Neuronal stem cell (in vitro differentiated cells): ENCODE results near the gene LAMB4.

ENCODE experiments used
- DNase-seq: peaks from one replicate; pipeline ENCODE4 v3.0.0-alpha.2; 2013; ENCODE audit warnings: low spot score
- H2AFZ ChIP-seq: one replicate; pipeline ENCODE4 v1.6.1; 2013; ENCODE audit warnings: mild to moderate bottlenecking, low read length, inconsistent platforms
- H2AK5ac ChIP-seq: 2 replicates; pipeline ENCODE4 v1.6.1; 2013; ENCODE audit warnings: low read depth, mild to moderate bottlenecking, inconsistent platforms, low read length, moderate library complexity, mixed read lengths
- H2BK120ac ChIP-seq: 2 replicates; pipeline ENCODE4 v1.6.1; 2013; ENCODE audit warnings: low read depth, mild to moderate bottlenecking, inconsistent platforms, low read length, moderate library complexity, mixed read lengths
- H2BK12ac ChIP-seq: one replicate; pipeline ENCODE4 v1.6.1; 2013; ENCODE audit warnings: low read length, inconsistent platforms
- H2BK15ac ChIP-seq: 2 replicates; pipeline ENCODE4 v1.6.1; 2013; ENCODE audit warnings: mild to moderate bottlenecking, low read length, inconsistent platforms, mixed read lengths
- H2BK5ac ChIP-seq: one replicate; pipeline ENCODE4 v1.6.1; 2013; ENCODE audit warnings: inconsistent platforms, mild to moderate bottlenecking, low read length, moderate library complexity
- H3K14ac ChIP-seq: one replicate; pipeline ENCODE4 v1.6.1; 2013; ENCODE audit warnings: low read length, inconsistent platforms
- H3K18ac ChIP-seq: 2 replicates; pipeline ENCODE4 v1.6.1; 2013; ENCODE audit warnings: low read length, inconsistent platforms
- H3K23ac ChIP-seq: 2 replicates; pipeline ENCODE4 v1.6.1; 2013; ENCODE audit warnings: low read depth, mild to moderate bottlenecking, mixed read lengths, low read length, inconsistent platforms; ENCODE audit not compliant: poor library complexity
- H3K27ac ChIP-seq: replicated peaks from 3 replicates; pipeline ENCODE4 v1.5.1; 2013; ENCODE audit warnings: low read length, inconsistent platforms
- H3K27me3 ChIP-seq, 3 experiments: 2 replicates each; pipeline ENCODE4 v1.6.1; 2013; ENCODE audit warnings: low read length in 3 of 3, mild to moderate bottlenecking in 2 of 3, inconsistent platforms in 1 of 3, low read depth in 1 of 3, mixed read lengths in 1 of 3, moderate library complexity in 1 of 3; ENCODE audit not compliant: control insufficient read depth in 3 of 3, insufficient read depth in 3 of 3
- H3K36me3 ChIP-seq, 2 donors: replicated peaks in 1 of 2; 2 replicates each; pipeline ENCODE4 v1.6.1; 2013; ENCODE audit warnings: low read length in 2 of 2; ENCODE audit not compliant: control insufficient read depth in 2 of 2, insufficient read depth in 2 of 2
- H3K4ac ChIP-seq: 2 replicates; pipeline ENCODE4 v1.6.1; 2013; ENCODE audit warnings: inconsistent platforms, mild to moderate bottlenecking, low read length, moderate library complexity
- H3K4me1 ChIP-seq, 2 donors: 1 replicate in 1 of 2; 2 replicates in 1 of 2; pipeline ENCODE4 v1.6.1; 2013; ENCODE audit warnings: low read length in 2 of 2, low read depth in 1 of 2; ENCODE audit not compliant: control insufficient read depth in 2 of 2, insufficient read depth in 1 of 2
- H3K4me2 ChIP-seq: one replicate; pipeline ENCODE4 v1.6.1; 2013; ENCODE audit warnings: mild to moderate bottlenecking, low read length, inconsistent platforms; ENCODE audit not compliant: insufficient read depth, poor library complexity, severe bottlenecking
- H3K4me3 ChIP-seq, 2 donors: 2 replicates each; pipeline ENCODE4 v1.5.1; 2013; ENCODE audit warnings: low read length in 2 of 2, mild to moderate bottlenecking in 2 of 2, inconsistent platforms in 1 of 2, moderate library complexity in 1 of 2
- H3K79me1 ChIP-seq: one replicate; pipeline ENCODE4 v1.6.1; 2013; ENCODE audit warnings: low read depth, mild to moderate bottlenecking, inconsistent platforms, low read length, moderate library complexity
- H3K9ac ChIP-seq: one replicate; pipeline ENCODE4 v1.6.1; 2013; ENCODE audit warnings: mild to moderate bottlenecking, low read depth, low read length, inconsistent platforms; ENCODE audit not compliant: poor library complexity
- H3K9me3 ChIP-seq, 2 donors: replicated peaks in 1 of 2; 2 replicates each; pipeline versions ENCODE3 to v1.6.1; 2013; ENCODE audit warnings: low read length in 2 of 2, mild to moderate bottlenecking in 2 of 2, inconsistent platforms in 1 of 2, low read depth in 1 of 2, mixed read lengths in 1 of 2, moderate library complexity in 1 of 2; ENCODE audit not compliant: control insufficient read depth in 2 of 2, insufficient read depth in 1 of 2
- H4K8ac ChIP-seq: one replicate; pipeline ENCODE4 v1.6.1; 2013; ENCODE audit warnings: low read depth, mild to moderate bottlenecking, inconsistent platforms, low read length, moderate library complexity
- H4K91ac ChIP-seq: one replicate; pipeline ENCODE4 v1.6.1; 2013; ENCODE audit warnings: low read length, low read depth, mild to moderate bottlenecking, inconsistent platforms; ENCODE audit not compliant: poor library complexity
- WGBS, 2 donors: extraction: QIAGEN DNeasy Blood & Tissue Kit; methylation state at CpG; one replicate each; pipeline ENCODE4 v1.1.7; 2013; ENCODE audit warnings: missing lambda C conversion rate in 2 of 2, mixed read lengths in 1 of 2; ENCODE audit not compliant: insufficient read length in 2 of 2, insufficient replicate concordance in 1 of 2; ENCODE audit errors: extremely low coverage in 2 of 2; 5-methylcytosine and 5-hydroxymethylcytosine counted together

Gene LAMB4

DNA sequence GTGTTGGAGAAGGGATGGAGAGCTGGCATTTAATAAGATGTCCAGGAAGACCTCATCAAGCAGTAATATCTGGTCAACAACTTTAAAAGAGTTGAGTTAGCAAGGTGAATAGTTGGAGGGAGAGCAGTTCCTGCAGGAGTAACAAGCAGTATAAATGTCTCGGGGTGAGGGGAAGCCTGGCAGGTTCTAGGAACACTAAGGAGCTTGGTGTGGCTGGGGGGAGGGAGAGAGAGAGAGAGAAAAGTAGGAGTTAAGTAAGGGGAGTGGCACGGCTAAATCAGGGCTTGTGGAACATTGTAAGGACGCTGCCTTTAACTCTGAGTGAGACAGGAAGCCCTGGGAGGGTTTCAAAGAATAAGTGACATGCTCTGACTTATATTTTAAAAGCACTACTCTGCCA is 22.0 kb upstream of the LAMB4 start:
- H2AK5ac ChIP-seq = no peak overlapping the region
- H4K8ac ChIP-seq = no peak overlapping the region
- H3K4me2 ChIP-seq = no peak overlapping the region
- H3K27me3 ChIP-seq = no peaks in the 10 kb centered on the region
- no peak overlapping the region for H2BK12ac ChIP-seq
- no peak overlapping the region for H2AFZ ChIP-seq
- H3K4ac ChIP-seq = no peak overlapping the region
- no peak overlapping the region for H3K23ac ChIP-seq
- no peak overlapping the region for H3K9ac ChIP-seq
- H3K79me1 ChIP-seq = no peaks in the 10 kb centered on the region
- H2BK5ac ChIP-seq = no peak overlapping the region
- H2BK15ac ChIP-seq = no peak overlapping the region
- H3K36me3 ChIP-seq = peaks cover 0 to 18% of the 10 kb centered on the region in 2 donors
- no peak overlapping the region for H3K4me3 ChIP-seq
- no peak for DNase-seq
- no peak overlapping the region for H2BK120ac ChIP-seq
- WGBS, 2 donors = no CpG with 5 or more reads among the region's 3 CpGs
- no peaks in the 10 kb centered on the region for H3K9me3 ChIP-seq
- no peak overlapping the region for H3K27ac ChIP-seq
- peaks cover 0 to 2% of the 10 kb centered on the region in 2 donors for H3K4me1 ChIP-seq
- H3K18ac ChIP-seq = no peak overlapping the region
- no peak overlapping the region for H4K91ac ChIP-seq
- no peak overlapping the region for H3K14ac ChIP-seq

DNA sequence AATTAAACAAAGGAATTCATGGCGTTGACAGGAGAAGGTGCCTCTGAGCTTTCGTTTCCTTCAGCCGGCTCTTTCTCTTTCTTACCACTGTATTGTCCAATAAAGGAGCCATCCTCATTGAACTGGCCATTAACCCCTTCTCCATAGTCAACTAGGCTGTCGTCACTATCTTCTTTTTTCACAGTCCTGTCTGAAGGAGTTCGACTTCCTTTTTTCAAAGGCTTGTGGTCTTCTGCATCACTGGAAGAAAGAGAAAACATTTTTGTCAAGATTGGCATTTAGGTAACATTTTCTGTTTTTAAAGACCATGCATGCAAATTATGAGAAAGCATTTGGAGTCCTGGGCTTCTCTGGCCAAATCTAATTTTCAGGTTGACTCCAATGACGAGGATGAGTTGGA is 19.7 kb upstream of the LAMB4 start:
- H3K9ac ChIP-seq = no peak overlapping the region
- H3K4me1 ChIP-seq = peaks cover 2 to 4% of the 10 kb centered on the region in 2 donors
- no peak for DNase-seq
- no peak overlapping the region for H2BK120ac ChIP-seq
- H4K8ac ChIP-seq = no peak overlapping the region
- H2BK12ac ChIP-seq = no peak overlapping the region
- H4K91ac ChIP-seq = no peak overlapping the region
- no peak overlapping the region for H2AK5ac ChIP-seq
- H3K18ac ChIP-seq = no peak overlapping the region
- H3K36me3 ChIP-seq = peaks cover 0 to 18% of the 10 kb centered on the region in 2 donors
- no peak overlapping the region for H3K4me3 ChIP-seq
- H3K4ac ChIP-seq = no peak overlapping the region
- H2BK15ac ChIP-seq = no peak overlapping the region
- H3K14ac ChIP-seq = no peak overlapping the region
- H3K27ac ChIP-seq = no peak overlapping the region
- WGBS, 2 donors = no CpG with 5 or more reads among the region's 6 CpGs
- no peak overlapping the region for H2BK5ac ChIP-seq
- H3K79me1 ChIP-seq = no peaks in the 10 kb centered on the region
- no peak overlapping the region for H3K23ac ChIP-seq
- no peaks in the 10 kb centered on the region for H3K27me3 ChIP-seq
- H3K4me2 ChIP-seq = no peak overlapping the region
- no peaks in the 10 kb centered on the region for H3K9me3 ChIP-seq
- no peak overlapping the region for H2AFZ ChIP-seq

DNA sequence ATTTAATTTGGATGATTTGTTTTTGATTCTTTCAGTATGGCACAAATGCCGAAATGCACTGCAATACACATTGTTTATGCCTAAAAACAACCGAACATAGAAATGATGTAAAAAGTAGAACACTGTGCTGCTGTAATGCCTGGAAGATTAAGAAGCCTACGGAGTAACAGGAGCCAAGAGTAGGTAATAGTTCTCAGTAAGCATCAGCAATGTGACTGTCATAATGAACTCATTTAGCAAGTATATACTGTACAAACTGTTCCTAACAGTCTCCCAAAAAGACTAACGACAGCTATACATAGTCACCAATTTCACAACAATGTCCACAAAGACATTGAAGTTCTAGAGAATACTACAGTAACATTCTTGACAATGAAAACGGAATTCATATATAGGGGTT is 19.0 kb upstream of the LAMB4 start:
- no peak overlapping the region for H4K91ac ChIP-seq
- no peak overlapping the region for H3K4me3 ChIP-seq
- no peak overlapping the region for H3K23ac ChIP-seq
- no peaks in the 10 kb centered on the region for H3K9me3 ChIP-seq
- no peak overlapping the region for H2AK5ac ChIP-seq
- no peak overlapping the region for H4K8ac ChIP-seq
- H3K18ac ChIP-seq = no peak overlapping the region
- H2BK15ac ChIP-seq = no peak overlapping the region
- no peak overlapping the region for H2BK12ac ChIP-seq
- H3K14ac ChIP-seq = no peak overlapping the region
- H3K27ac ChIP-seq = no peak overlapping the region
- H3K79me1 ChIP-seq = no peaks in the 10 kb centered on the region
- H3K4ac ChIP-seq = no peak overlapping the region
- H2BK120ac ChIP-seq = no peak overlapping the region
- H2BK5ac ChIP-seq = no peak overlapping the region
- peaks cover 0 to 18% of the 10 kb centered on the region in 2 donors for H3K36me3 ChIP-seq
- no peaks in the 10 kb centered on the region for H3K27me3 ChIP-seq
- no peak overlapping the region for H2AFZ ChIP-seq
- peaks cover 2 to 4% of the 10 kb centered on the region in 2 donors for H3K4me1 ChIP-seq
- DNase-seq = no peak
- no CpG with 5 or more reads among the region's 5 CpGs for WGBS, 2 donors
- no peak overlapping the region for H3K9ac ChIP-seq
- H3K4me2 ChIP-seq = no peak overlapping the region

DNA sequence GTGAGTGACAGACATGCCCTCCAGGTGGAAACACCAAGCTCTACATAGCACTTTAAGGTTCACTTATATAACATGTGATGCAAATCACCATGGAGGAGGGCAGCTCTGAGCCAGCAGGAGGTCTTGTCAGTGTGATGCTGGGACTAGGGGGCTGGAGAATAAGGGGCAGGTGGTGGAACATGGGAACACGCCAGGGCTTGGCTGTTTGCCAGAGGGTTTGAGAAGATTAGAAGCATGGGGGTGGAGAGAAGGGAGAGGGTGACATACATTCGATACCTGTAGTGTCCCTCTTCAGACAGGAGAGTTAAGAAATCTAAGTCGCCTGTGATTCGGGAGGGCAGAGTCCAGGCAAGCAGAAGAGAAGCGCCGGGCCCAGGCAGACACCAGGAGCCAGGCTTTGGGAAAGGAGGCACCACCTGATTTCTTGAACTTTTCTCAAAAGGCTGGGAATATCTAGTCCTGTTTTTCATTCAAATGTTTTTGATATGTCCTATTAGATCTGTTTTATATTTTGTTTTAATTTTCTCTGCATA is 16.9 kb upstream of the LAMB4 start:
- Histone ChIP-seq H3K79me1 (no peaks in the 10 kb centered on the region), H3K23ac (no peak overlapping the region), H3K14ac (no peak overlapping the region), H3K18ac (no peak overlapping the region), H4K91ac (no peak overlapping the region), H2BK120ac (no peak overlapping the region), H2BK12ac (no peak overlapping the region), H3K27me3 (no peaks in the 10 kb centered on the region), H2BK15ac (no peak overlapping the region), H3K4me2 (no peak overlapping the region), H3K9me3 (no peaks in the 10 kb centered on the region), H3K27ac (no peak overlapping the region), H2BK5ac (no peak overlapping the region), H2AK5ac (no peak overlapping the region), H3K9ac (no peak overlapping the region), H3K36me3 (peaks cover 0 to 18% of the 10 kb centered on the region in 2 donors), H4K8ac (no peak overlapping the region), H3K4me3 (no peak overlapping the region), H2AFZ (no peak overlapping the region), H3K4me1 (peaks cover 2 to 3% of the 10 kb centered on the region in 2 donors), H3K4ac (no peak overlapping the region)
- no peak for DNase-seq
- no CpG with 5 or more reads among the region's 6 CpGs for WGBS, 2 donors
